ENCODE measurements around the gene PARP11.
"Not testable (repeated sequence)": the region's sequence is repeated elsewhere in the genome, so short reads cannot be mapped to it uniquely, and the experiment has no call there.

The PARP11 gene

GRCh38 chr12:3871356-3871755 is 1.8 kb downstream of the PARP11 start:
- in situ Hi-C loops (cut with MboI; ENCODE audit: low sequenced_read_pairs, unreplicated experiment) = no loop called here
- DNase-seq (ENCODE audit: low spot score) = no peak
- TF ChIP-seq CTCF (IDR thresholded peaks at IDR 0.05; ENCODE audit: borderline replicate concordance, control extremely low read depth, extremely low read depth, insufficient read depth, missing control alignments) = no peak

GRCh38 chr12:3869865-3870264 is 3.3 kb downstream of the PARP11 start:
- TF ChIP-seq CTCF (IDR thresholded peaks at IDR 0.05; ENCODE audit: borderline replicate concordance, control extremely low read depth, extremely low read depth, insufficient read depth, missing control alignments) = no peak
- DNase-seq (ENCODE audit: low spot score) = no peak
- in situ Hi-C loops (cut with MboI; ENCODE audit: low sequenced_read_pairs, unreplicated experiment) = no loop called here

- no peak for DNase-seq (ENCODE audit: low spot score)
- in situ Hi-C loops (cut with MboI; ENCODE audit: low sequenced_read_pairs, unreplicated experiment) = no loop called here
- TF ChIP-seq CTCF (IDR thresholded peaks at IDR 0.05; ENCODE audit: borderline replicate concordance, control extremely low read depth, extremely low read depth, insufficient read depth, missing control alignments) = no peak
Observed at GRCh38 chr12:3869433-3869832, 3.8 kb downstream of the PARP11 start.

- in situ Hi-C loops (cut with MboI; ENCODE audit: low sequenced_read_pairs, unreplicated experiment) = no loop called here
- no peak for TF ChIP-seq CTCF (IDR thresholded peaks at IDR 0.05; ENCODE audit: borderline replicate concordance, control extremely low read depth, extremely low read depth, insufficient read depth, missing control alignments)
- DNase-seq (ENCODE audit: low spot score) = no peak
Observed at GRCh38 chr12:3863756-3864155, 9.4 kb downstream of the PARP11 start.

GRCh38 chr12:3842517-3842916 is 30.7 kb downstream of the PARP11 start:
- no peak for TF ChIP-seq CTCF (IDR thresholded peaks at IDR 0.05; ENCODE audit: borderline replicate concordance, control extremely low read depth, extremely low read depth, insufficient read depth, missing control alignments)
- in situ Hi-C loops (cut with MboI; ENCODE audit: low sequenced_read_pairs, unreplicated experiment) = no loop called here
- no peak for DNase-seq (ENCODE audit: low spot score)

- DNase-seq (ENCODE audit: low spot score) = no peak
- in situ Hi-C loops (cut with MboI; ENCODE audit: low sequenced_read_pairs, unreplicated experiment) = no loop called here
- no peak for TF ChIP-seq CTCF (IDR thresholded peaks at IDR 0.05; ENCODE audit: borderline replicate concordance, control extremely low read depth, extremely low read depth, insufficient read depth, missing control alignments)
Observed at GRCh38 chr12:3841783-3842182, 31.4 kb downstream of the PARP11 start.

- DNase-seq (ENCODE audit: low spot score); in situ Hi-C loops (cut with MboI; ENCODE audit: low sequenced_read_pairs, unreplicated experiment): not testable (repeated sequence)
Observed at GRCh38 chr12:3840833-3841232, 32.4 kb downstream of the PARP11 start.

GRCh38 chr12:3839745-3840144 is 33.5 kb downstream of the PARP11 start:
- DNase-seq (ENCODE audit: low spot score); in situ Hi-C loops (cut with MboI; ENCODE audit: low sequenced_read_pairs, unreplicated experiment): not testable (repeated sequence)

GRCh38 chr12:3838701-3839548 is 34.3 kb downstream of the PARP11 start:
- DNase-seq (ENCODE audit: low spot score) = peak; percentile 60
- in situ Hi-C loops (cut with MboI; ENCODE audit: low sequenced_read_pairs, unreplicated experiment) = not testable (repeated sequence)
